ENCODE data around the gene FLAD1.

FLAD1 gene

GRCh38 chr1:155037851-155038441 is 54.8 kb downstream of the FLAD1 start:
- DNase-seq (ENCODE audit: low read depth in 2 of 2) = no peak

GRCh38 chr1:155038602-155039307 is 55.6 kb downstream of the FLAD1 start:
- DNase-seq (ENCODE audit: low read depth in 2 of 2) = no peak

DNA sequence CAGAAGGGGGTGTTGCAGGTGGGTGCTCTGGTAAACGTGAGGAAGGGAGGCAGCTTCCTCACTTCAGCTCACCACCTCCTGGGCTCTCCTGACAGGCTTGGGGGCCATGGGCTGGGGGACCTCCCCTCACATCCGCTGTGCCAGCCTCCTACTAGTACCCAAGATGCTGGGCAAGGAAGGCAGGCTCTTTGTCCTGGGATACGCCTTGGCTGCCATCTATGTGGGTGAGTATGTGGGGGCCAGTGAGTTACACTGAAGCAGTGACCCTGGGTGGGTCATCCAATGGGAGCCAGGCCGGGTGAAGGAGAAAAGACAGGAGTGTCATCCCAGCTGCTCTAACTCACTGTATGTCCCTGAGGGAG is 56.1 kb downstream of the FLAD1 start:
- no peak for DNase-seq (ENCODE audit: low read depth in 2 of 2)

DNA sequence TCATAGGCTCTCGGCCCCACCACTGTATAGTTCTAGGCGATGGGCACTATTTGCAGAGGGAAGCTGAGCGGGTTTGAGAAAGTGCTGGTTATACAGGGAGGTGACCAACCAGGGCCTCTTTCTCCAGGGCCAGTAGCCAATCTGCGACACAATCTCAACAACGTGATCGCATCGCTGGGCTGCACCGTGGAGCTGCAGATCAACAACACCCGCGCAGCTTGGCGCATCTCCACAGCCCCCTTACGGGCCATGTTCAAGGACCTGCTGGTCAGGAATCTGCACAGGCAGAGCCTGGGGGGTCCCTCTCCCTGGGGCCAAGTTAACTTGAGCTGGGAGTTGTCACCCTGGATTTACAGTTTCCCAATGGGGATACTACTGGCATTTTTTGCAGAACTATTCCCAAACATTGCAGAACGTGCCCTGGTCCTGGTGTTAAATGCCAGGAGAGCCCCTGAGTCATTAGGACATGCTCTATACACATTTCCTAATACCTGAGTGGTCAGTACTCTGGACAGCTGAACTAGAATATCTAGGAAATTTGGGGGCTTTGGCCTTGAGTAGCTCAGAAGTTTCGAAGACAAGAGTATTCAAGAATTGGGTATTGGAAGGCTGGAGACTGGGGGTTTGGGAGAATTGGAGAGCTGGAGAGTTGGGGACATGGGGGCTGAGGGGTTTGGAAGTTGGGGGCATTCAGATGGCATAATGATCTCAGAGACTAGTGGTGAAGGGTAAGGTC is 57.4 kb downstream of the FLAD1 start:
- no peak for DNase-seq (ENCODE audit: low read depth in 2 of 2)
